IPS-20b (cell line): ENCODE data around the gene KLK2.
"Not testable (repeated sequence)": the region's sequence is repeated elsewhere in the genome, so short reads cannot be mapped to it uniquely, and the experiment has no call there.

Source experiments
- H3K27ac ChIP-seq: one replicate; pipeline ENCODE4 v1.5.1; 2013; ENCODE audit warnings: low read length
- H3K27me3 ChIP-seq: 2 replicates; pipeline ENCODE4 v1.6.1; 2013; ENCODE audit warnings: mild to moderate bottlenecking, low read length, inconsistent platforms; ENCODE audit not compliant: insufficient read depth
- H3K36me3 ChIP-seq: 2 replicates; pipeline ENCODE4 v1.6.1; 2013; ENCODE audit warnings: low read depth, mild to moderate bottlenecking, inconsistent platforms, low read length, moderate library complexity; ENCODE audit not compliant: insufficient read depth
- H3K4me1 ChIP-seq: 2 replicates; pipeline ENCODE4 v1.6.1; 2013; ENCODE audit warnings: mild to moderate bottlenecking, control low read depth, inconsistent platforms, low read length, moderate library complexity; ENCODE audit not compliant: insufficient read depth
- H3K4me3 ChIP-seq: 2 replicates; pipeline ENCODE4 v1.5.1; 2013; ENCODE audit warnings: mild to moderate bottlenecking, low read length, inconsistent platforms
- H3K9ac ChIP-seq: 2 replicates; pipeline ENCODE4 v1.6.1; 2013; ENCODE audit warnings: low read depth, mild to moderate bottlenecking, inconsistent platforms, low read length, moderate library complexity
- H3K9me3 ChIP-seq: 2 replicates; pipeline ENCODE4 v1.6.1; 2013; ENCODE audit warnings: mild to moderate bottlenecking, low read depth, low read length, inconsistent platforms; ENCODE audit not compliant: insufficient read depth

Gene KLK2

DNA sequence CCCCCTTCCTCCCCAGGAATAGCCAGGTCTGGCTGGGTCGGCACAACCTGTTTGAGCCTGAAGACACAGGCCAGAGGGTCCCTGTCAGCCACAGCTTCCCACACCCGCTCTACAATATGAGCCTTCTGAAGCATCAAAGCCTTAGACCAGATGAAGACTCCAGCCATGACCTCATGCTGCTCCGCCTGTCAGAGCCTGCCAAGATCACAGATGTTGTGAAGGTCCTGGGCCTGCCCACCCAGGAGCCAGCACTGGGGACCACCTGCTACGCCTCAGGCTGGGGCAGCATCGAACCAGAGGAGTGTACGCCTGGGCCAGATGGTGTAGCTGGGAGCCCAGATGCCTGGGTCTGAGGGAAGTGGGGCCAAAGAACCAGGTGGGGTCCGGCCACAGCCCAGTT is 3.2 kb downstream of the KLK2 start:
- Histone ChIP-seq H3K27ac (no peak overlapping the region), H3K9ac (no peak overlapping the region), H3K36me3 (no peaks in the 10 kb centered on the region), H3K27me3 (no peaks in the 10 kb centered on the region), H3K4me3 (no peak overlapping the region), H3K4me1 (no peaks in the 10 kb centered on the region), H3K9me3 (peaks cover 44% of the 10 kb centered on the region)

DNA sequence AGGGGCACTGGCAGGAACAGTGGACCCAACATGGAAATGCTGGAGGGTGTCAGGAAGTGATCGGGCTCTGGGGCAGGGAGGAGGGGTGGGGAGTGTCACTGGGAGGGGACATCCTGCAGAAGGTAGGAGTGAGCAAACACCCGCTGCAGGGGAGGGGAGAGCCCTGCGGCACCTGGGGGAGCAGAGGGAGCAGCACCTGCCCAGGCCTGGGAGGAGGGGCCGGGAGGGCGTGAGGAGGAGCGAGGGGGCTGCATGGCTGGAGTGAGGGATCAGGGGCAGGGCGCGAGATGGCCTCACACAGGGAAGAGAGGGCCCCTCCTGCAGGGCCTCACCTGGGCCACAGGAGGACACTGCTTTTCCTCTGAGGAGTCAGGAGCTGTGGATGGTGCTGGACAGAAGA is 4.1 kb downstream of the KLK2 start:
- Histone ChIP-seq H3K36me3 (no peaks in the 10 kb centered on the region), H3K27me3 (no peaks in the 10 kb centered on the region), H3K27ac (no peak overlapping the region), H3K4me1 (no peaks in the 10 kb centered on the region), H3K4me3 (no peak overlapping the region), H3K9ac (no peak overlapping the region), H3K9me3 (peaks cover 41% of the 10 kb centered on the region)

DNA sequence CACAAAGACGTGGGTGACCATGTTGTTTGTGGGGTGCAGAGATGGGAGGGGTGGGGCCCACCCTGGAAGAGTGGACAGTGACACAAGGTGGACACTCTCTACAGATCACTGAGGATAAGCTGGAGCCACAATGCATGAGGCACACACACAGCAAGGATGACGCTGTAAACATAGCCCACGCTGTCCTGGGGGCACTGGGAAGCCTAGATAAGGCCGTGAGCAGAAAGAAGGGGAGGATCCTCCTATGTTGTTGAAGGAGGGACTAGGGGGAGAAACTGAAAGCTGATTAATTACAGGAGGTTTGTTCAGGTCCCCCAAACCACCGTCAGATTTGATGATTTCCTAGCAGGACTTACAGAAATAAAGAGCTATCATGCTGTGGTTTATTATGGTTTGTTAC is 5.6 kb downstream of the KLK2 start:
- Histone ChIP-seq H3K4me3 (no peak overlapping the region), H3K27ac (no peak overlapping the region), H3K9ac (no peak overlapping the region), H3K36me3 (no peaks in the 10 kb centered on the region), H3K9me3 (peaks cover 42% of the 10 kb centered on the region), H3K4me1 (no peaks in the 10 kb centered on the region), H3K27me3 (no peaks in the 10 kb centered on the region; the same call in 1 of the 2 replicates)

DNA sequence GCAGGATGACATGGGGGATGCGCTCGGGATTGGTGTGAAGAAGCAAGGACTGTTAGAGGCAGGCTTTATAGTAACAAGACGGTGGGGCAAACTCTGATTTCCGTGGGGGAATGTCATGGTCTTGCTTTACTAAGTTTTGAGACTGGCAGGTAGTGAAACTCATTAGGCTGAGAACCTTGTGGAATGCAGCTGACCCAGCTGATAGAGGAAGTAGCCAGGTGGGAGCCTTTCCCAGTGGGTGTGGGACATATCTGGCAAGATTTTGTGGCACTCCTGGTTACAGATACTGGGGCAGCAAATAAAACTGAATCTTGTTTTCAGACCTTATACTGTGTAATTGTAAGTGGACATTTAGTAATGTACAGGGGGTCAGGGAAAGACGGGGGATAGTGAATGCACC is 7.0 kb downstream of the KLK2 start:
- H3K9me3 ChIP-seq = peaks cover 47% of the 10 kb centered on the region
- H3K4me3 ChIP-seq = no peak overlapping the region
- no peak overlapping the region for H3K27ac ChIP-seq
- H3K9ac ChIP-seq = no peak overlapping the region
- H3K27me3 ChIP-seq = no peaks in the 10 kb centered on the region; the same call in 1 of the 2 replicates
- H3K36me3 ChIP-seq = no peaks in the 10 kb centered on the region
- no peaks in the 10 kb centered on the region for H3K4me1 ChIP-seq

DNA sequence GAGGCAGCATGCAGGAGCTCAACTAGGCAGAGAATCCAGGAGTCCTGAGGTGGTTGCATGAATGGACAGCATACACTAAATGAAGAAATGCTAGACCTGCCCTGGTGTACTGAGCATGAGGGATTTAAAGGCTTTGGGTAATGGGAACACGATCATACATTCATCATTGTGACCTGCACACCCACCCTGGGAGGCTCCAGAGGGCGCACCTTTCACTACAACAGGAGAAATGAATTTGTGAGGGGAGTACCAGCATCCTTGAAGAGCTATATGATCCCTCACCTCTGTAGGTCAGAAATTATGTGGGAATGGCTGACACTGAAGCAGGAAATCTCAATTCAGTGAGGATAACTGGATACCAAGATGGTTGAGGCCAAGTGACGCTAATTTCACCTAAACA is 8.9 kb downstream of the KLK2 start:
- H3K9me3 ChIP-seq = peaks cover 56% of the 10 kb centered on the region
- H3K27me3 ChIP-seq = no peaks in the 10 kb centered on the region; the same call in 1 of the 2 replicates
- H3K4me1 ChIP-seq = no peaks in the 10 kb centered on the region
- no peaks in the 10 kb centered on the region for H3K36me3 ChIP-seq
- no peak overlapping the region for H3K9ac ChIP-seq
- no peak overlapping the region for H3K4me3 ChIP-seq
- no peak overlapping the region for H3K27ac ChIP-seq

DNA sequence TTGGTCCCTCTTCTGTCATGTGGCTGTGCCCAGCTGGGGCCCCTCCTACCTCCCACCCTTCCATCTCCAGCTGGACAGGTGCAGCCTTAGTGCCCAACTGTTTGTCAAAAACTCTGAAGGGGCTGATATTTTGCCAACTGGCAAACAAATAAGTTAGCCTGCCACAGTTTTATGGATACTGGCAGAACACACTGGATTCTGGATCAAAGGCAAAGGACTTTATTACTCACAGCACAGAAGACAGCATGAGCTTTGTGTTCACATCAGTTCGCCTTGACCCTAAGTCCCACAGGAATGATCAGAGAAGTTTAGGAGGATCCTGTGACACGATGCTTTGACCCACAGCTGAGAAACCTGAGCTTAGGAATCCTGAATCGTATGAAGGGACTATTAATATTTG is 16.4 kb downstream of the KLK2 start:
- Histone ChIP-seq H3K27me3 (no peaks in the 10 kb centered on the region; the same call in 1 of the 2 replicates), H3K4me3 (no peak overlapping the region), H3K36me3 (no peaks in the 10 kb centered on the region), H3K9me3 (peaks cover 76% of the 10 kb centered on the region), H3K4me1 (no peaks in the 10 kb centered on the region), H3K27ac (no peak overlapping the region), H3K9ac (no peak overlapping the region)

DNA sequence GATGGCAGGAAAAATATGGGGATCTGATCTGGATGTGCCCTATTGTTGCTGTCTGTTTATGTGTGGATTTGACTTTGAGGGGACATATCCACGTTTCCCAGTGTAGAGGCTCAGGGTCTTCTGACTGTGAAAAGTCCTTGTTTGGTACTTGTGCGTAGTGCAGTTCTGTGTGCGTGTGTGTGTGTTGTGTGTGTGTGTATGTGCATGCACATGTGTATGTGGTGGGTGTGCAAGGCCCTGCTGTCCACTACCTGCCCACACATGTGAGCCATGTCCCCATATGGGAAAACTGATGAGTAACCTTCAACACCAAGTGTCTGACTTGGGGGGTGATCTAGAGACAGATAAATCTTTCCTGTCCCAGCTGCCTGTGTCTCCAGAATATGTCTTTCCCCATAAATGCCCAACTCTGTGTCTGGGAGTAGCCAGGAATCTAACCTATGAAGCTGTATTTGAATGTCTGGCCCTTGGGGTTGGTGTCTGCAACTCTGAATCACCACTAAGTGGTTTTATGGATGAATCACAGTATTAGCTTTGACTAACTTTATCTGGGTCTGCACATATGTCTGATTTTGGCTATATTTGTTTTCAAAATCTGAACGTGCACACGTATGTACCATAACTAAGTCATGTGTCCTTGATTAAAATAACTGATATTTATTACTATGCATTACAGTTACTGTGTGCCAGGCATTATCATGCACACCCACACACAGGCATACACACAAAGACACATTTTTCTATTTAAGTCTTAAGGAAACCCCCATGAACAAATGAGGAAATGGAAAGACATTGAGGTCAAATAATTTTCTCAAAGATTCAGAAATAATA is 17.4 kb downstream of the KLK2 start:
- no peak overlapping the region for H3K9ac ChIP-seq
- no peaks in the 10 kb centered on the region for H3K36me3 ChIP-seq
- peaks cover 75% of the 10 kb centered on the region for H3K9me3 ChIP-seq
- H3K4me3 ChIP-seq = no peak overlapping the region
- H3K27me3 ChIP-seq = no peaks in the 10 kb centered on the region
- no peak overlapping the region for H3K27ac ChIP-seq
- no peaks in the 10 kb centered on the region for H3K4me1 ChIP-seq

DNA sequence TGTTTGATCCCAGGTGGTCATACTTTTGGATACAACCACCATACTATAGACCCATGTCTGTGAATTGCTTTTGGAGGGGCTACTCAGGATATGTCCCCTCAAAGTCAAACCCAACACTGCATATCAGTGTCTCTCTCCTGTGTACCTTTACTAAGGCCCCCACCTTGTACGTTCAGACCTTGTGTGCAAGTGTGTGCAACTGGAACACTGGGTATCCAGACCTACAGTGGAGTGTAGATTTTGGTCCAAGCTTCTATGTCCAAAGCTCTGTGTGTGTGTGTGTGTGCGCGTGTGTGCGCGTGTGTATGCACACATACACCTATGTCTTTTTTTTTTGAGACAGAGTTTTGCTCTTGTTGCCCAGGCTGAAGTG is 18.0 kb downstream of the KLK2 start:
- Histone ChIP-seq H3K4me1 (no peaks in the 10 kb centered on the region), H3K9me3 (peaks cover 69% of the 10 kb centered on the region), H3K27me3 (no peaks in the 10 kb centered on the region), H3K4me3 (no peak overlapping the region), H3K36me3 (no peaks in the 10 kb centered on the region), H3K27ac (no peak overlapping the region), H3K9ac (no peak overlapping the region)

DNA sequence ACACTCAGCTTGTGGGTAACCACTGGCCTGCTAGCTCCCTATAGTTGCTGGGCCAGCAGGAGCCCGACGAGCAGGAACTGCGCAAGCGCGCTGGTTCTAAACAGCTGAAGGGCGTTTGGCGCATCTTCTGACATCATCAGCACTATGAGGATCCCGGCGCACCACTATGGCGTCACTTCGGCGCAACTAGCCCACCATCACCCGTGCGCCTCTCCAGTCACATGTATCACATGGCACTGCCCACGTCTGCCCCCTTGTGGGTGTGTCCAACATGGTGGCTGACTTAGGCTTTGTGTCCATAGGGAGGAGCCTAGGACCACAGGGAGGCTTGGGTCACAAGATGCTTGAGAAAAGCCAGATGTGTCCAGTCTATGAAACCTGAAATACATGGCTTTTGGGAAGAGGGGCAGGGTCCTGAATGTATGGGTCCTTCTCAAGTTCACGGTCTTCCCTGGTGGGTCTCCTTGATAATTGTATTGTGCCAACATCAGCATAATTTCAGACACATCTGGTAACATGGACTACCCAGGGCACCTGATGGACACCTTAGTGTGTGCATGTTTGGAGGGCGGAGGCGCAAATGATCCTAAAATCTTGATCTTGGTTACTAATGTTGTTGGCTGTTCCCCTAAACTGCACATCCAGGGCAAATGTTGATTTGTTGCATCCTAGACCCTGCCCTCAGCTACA is 20.0 kb downstream of the KLK2 start:
- H3K4me1 ChIP-seq = no peaks in the 10 kb centered on the region
- H3K4me3 ChIP-seq = no peak overlapping the region
- H3K9ac ChIP-seq = no peak overlapping the region
- peaks cover 68% of the 10 kb centered on the region for H3K9me3 ChIP-seq
- no peaks in the 10 kb centered on the region for H3K27me3 ChIP-seq
- H3K27ac ChIP-seq = no peak overlapping the region
- no peaks in the 10 kb centered on the region for H3K36me3 ChIP-seq

DNA sequence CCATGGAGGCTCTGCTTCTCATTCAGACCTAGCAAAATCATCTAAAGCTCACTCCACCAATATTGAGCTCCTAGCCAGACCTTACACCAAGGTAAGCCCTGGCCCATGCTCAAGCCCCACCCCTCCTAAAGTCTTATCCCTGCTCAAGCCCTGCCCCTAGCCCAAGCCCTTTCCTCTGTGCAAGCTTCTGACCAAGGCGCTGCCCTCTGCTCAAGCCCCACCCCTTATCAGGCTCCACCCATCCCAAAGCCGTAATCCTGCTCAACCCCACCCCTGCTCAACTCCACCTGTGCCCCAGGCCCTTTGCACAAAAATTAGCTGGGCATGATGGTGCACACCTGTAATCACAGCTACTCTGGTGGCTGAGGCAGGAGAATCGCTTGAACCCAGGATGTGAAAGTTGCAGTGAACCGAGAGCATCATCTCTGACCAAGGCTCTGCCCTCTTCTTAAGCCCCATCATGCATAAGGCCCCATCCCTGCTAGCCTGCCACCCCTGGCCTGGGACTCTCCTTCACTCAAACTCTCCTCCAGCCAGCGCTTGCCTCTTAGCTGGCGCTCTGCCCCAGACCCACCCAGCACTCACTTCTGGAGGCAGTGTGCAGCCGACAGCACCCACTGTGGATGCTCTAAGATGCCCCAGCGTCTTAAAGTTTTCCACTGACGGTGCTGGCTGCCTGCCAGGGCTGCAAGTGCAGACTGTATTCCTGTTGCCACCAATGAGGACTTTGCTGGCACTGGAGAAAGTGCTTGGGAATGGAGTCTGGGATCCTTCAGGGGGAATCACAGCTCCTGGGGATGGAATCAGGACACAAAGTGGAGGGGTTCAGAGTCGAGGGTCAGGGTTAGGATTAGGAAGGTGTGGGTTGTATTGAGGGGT is 21.5 kb downstream of the KLK2 start:
- no peak overlapping the region for H3K27ac ChIP-seq
- no peak overlapping the region for H3K4me3 ChIP-seq
- H3K9ac ChIP-seq = no peak overlapping the region
- H3K9me3 ChIP-seq = peaks cover 67% of the 10 kb centered on the region
- no peaks in the 10 kb centered on the region for H3K27me3 ChIP-seq
- no peaks in the 10 kb centered on the region for H3K36me3 ChIP-seq
- no peaks in the 10 kb centered on the region for H3K4me1 ChIP-seq

DNA sequence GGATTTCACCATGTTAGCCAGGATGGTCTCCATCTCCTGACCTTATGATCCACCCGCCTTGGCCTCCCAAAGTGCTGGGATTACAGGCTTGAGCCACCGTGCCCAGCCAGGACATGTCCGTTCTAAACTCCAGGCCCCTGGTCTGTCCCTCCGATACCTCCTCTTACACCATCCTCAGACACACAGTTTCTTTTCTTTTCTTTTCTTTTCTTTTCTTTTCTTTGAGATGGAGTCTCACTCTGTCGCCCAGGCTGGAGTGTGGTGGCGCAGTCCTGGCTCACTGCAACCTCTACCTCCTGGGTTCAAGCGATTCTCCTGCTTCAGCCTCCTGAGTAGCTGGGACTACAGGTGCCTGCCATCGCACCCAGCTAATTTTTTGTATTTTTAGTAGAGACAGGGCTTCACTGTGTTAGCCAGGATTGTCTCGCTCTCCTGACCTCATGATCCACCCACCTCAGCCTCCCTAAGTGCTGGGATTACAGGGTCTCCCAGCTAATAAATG is 22.9 kb downstream of the KLK2 start:
- H3K9ac ChIP-seq = not testable (repeated sequence)

More for the DNA sequence above, 22.9 kb downstream of the KLK2 start:
- H3K36me3 ChIP-seq, H3K4me3 ChIP-seq, H3K4me1 ChIP-seq, H3K27me3 ChIP-seq, H3K27ac ChIP-seq: not testable (repeated sequence)
- H3K9me3 ChIP-seq = peaks cover 58% of the 10 kb centered on the region
